HS-27A (cell line): ENCODE measurements around the gene ZGRF1.
A peak's percentile ranks its signal among the peaks of the same experiment; 100 is the strongest.
"Not testable (repeated sequence)": the region's sequence is repeated elsewhere in the genome, so short reads cannot be mapped to it uniquely, and the experiment has no call there.

ENCODE experiments used
- DNase-seq: peaks from one replicate; pipeline ENCODE4 v3.0.0-alpha.2; 2012; ENCODE audit warnings: low read depth, missing footprints

ZGRF1 gene

GRCh38 chr4:112557676-112558411, 78.9 kb downstream of the ZGRF1 start:
- DNase-seq = no peak

GRCh38 chr4:112554271-112554670, 82.4 kb downstream of the ZGRF1 start:
- DNase-seq = not testable (repeated sequence)

GRCh38 chr4:112552668-112553067, 84.0 kb downstream of the ZGRF1 start:
- peak; percentile 79 for DNase-seq

- no peak for DNase-seq
These were observed 86.0 kb downstream of the ZGRF1 start for GRCh38 chr4:112550728-112551127.

GRCh38 chr4:112546476-112546875, 90.2 kb downstream of the ZGRF1 start:
- DNase-seq = no peak

GRCh38 chr4:112545346-112545745, 91.4 kb downstream of the ZGRF1 start:
- DNase-seq = no peak

- no peak for DNase-seq
These were observed 96.0 kb downstream of the ZGRF1 start for GRCh38 chr4:112540695-112541094.

GRCh38 chr4:112536123-112536522, 100.6 kb downstream of the ZGRF1 start:
- no peak for DNase-seq

GRCh38 chr4:112532267-112532666, 104.4 kb downstream of the ZGRF1 start:
- DNase-seq = peak; percentile 43

GRCh38 chr4:112531146-112531545, 105.6 kb downstream of the ZGRF1 start:
- no peak for DNase-seq

GRCh38 chr4:112526061-112526460, 110.6 kb downstream of the ZGRF1 start:
- peak; percentile 15 for DNase-seq

GRCh38 chr4:112523764-112524505, 112.8 kb downstream of the ZGRF1 start:
- no peak for DNase-seq

GRCh38 chr4:112523008-112523721, 113.5 kb downstream of the ZGRF1 start:
- no peak for DNase-seq

- DNase-seq = not testable (repeated sequence)
These were observed 114.3 kb downstream of the ZGRF1 start for GRCh38 chr4:112522431-112522830.

- DNase-seq = no peak
These were observed 115.3 kb downstream of the ZGRF1 start for GRCh38 chr4:112521123-112522023.

GRCh38 chr4:112520598-112521122, 116.0 kb downstream of the ZGRF1 start:
- DNase-seq = no peak

- no peak for DNase-seq
These were observed 116.8 kb downstream of the ZGRF1 start for GRCh38 chr4:112519689-112520597.

- DNase-seq = no peak
These were observed 118.0 kb downstream of the ZGRF1 start for GRCh38 chr4:112518675-112519074.

GRCh38 chr4:112517911-112518310, 118.8 kb downstream of the ZGRF1 start:
- DNase-seq = no peak

- DNase-seq = no peak
These were observed 119.6 kb downstream of the ZGRF1 start for GRCh38 chr4:112517067-112517634.
